Ovary (tissue), 9 donors: ENCODE results near the gene ELP5. TPM values are rescaled to one million over a fixed set of nuclear protein-coding genes. Genes with fewer than 3 reads are reported as not detected.

Experiments
- DNase-seq, 5 donors: peaks; one replicate each; pipeline ENCODE4 v3.0.0-alpha.2; 2019 to 2020
- H3K27ac ChIP-seq, 2 donors: fragments of 200-600 bp; one replicate each; pipeline versions ENCODE4 v1.5.1 to v1.8.0; 2019 to 2022
- H3K27me3 ChIP-seq: fragments of 200-600 bp; one replicate; pipeline ENCODE4 v1.8.0; 2022
- H3K36me3 ChIP-seq: fragments of 200-600 bp; sonication (generic); one replicate; pipeline ENCODE4 v1.5.1; 2019
- H3K4me1 ChIP-seq: one replicate; pipeline ENCODE4 v1.8.1; 2013; ENCODE audit warnings: mild to moderate bottlenecking, moderate library complexity; ENCODE audit not compliant: insufficient read depth
- H3K4me3 ChIP-seq: fragments of 200-600 bp; sonication (generic); one replicate; pipeline ENCODE4 v1.5.1; 2017
- H3K9me3 ChIP-seq, 2 donors: fragments of 200-600 bp in 1 of 2; sonication (generic) in 1 of 2; one replicate each; pipeline versions ENCODE4 v1.5.1 to v1.8.1; 2013 to 2019; ENCODE audit warnings: mild to moderate bottlenecking in 1 of 2, moderate library complexity in 1 of 2
- EP300 ChIP-seq: sonication (generic); formaldehyde crosslinking; IDR thresholded peaks from one replicate; pipeline ENCODE4 v1.6.1; 2017; ENCODE audit warnings: antibody characterized with exemption
- POLR2A ChIP-seq: fragments of 450-650 bp; IDR thresholded peaks from one replicate; pipeline ENCODE4 v1.6.1; 2017; ENCODE audit warnings: antibody characterized with exemption, mild to moderate bottlenecking, moderate library complexity
- WGBS, 3 donors: extraction: QIAGEN DNeasy Blood & Tissue Kit in 1 of 3; methylation state at CpG; one replicate each; pipeline versions ENCODE4 v1.1.5 to v1.1.7; 2013 to 2017; 5-methylcytosine and 5-hydroxymethylcytosine counted together
- intact Hi-C, 4 donors: fragments of 100-400 bp; cut with DNase I; formaldehyde crosslinking; loops; one replicate each; pipeline versions ENCODE4 v1.11.0 to v1.15.1; 2022 to 2023
- polyA plus RNA-seq, 2 donors: library from polyadenylated mRNA; stranded (reverse); fragments of 200-250 nt in 1 of 2; fragments of 350-450 nt in 1 of 2; fragmentation: Illumina TruSeq in 1 of 2; extraction: RNeasy Lipid Tissue Mini Kit (QIAGEN cat#74804) in 1 of 2; gene quantifications; one replicate each; pipeline ENCODE4 v1.2.3, GENCODE V29; 2013 to 2014
- total RNA-seq, 7 donors: library from RNA; depleted of rRNA in 2 of 7; stranded (reverse); fragments of >200 nt in 2 of 7; fragmentation: NEBNext Ultra II Directional in 3 of 7; extraction: Animal tissue kit (Norgen Biotek cat#: 25700) in 3 of 7; gene quantifications; one replicate each; pipeline versions ENCODE4 v1.1.0 to v1.2.4, GENCODE V29; 2016 to 2023
- TF ChIP-seq, protein P1 (sequence below), 3 donors: fragments of 450-650 bp in 2 of 3; fragments of 200-600 bp in 1 of 3; IDR thresholded peaks; one replicate each; pipeline versions ENCODE4 v1.5.1 to v1.8.0; 2016 to 2022; ENCODE audit warnings: antibody characterized with exemption in 3 of 3, mild to moderate bottlenecking in 1 of 3
- donor health status: DM: no; HTN: no; CAD: no; lungs with moderate emphysema.
- donor health status: DM: no; HTN: no; CAD: no.
- donor health status: Bipolar disorder and iron deficiency.
- donor health status: DM: yes; HTN: yes; CAD: no.
- donor health status: DM: no; HTN: no; CAD: no.
- donor health status: DM: yes; HTN: yes; CAD: no.

ELP5 gene
- total and polyA plus RNA-seq, 9 donors: 18.7 to 56.0 (median 40.6) TPM

DNA sequence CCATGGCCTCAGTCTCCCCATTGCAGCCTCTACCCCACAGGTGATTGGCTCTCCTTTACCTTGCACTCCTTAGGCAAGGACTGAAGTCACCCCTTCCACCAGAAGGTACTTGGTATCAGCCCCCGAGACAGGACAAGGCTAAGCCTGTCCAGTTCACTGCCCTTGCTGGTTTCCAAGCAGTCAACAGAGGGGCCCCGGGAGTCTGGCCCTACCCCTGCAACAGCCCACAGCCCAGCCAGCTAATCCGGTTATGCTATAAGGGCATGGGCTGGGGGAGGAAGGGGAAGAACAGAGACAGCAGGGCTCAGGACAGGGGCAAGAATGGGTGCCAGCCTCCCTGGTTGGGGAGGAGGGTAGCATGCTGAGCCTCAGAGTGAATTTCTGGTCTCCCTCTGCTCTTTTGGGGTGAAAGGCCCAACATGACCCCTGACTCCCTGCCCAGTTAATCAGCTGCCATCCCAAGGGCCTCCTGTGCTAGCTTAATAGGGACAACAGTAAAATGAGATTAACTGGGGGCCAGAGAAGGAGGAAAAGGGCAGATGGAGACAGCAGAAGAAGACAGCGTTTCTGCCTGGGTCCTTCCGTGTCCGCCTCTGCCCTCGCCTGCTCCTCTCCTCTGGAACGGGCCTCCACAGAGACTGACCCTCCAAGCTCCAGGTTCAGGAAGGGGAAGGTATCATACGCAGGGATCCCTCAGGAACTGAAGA lies 43.1 kb upstream of the ELP5 start:
- Histone ChIP-seq H3K36me3 (no peaks in the 10 kb centered on the region), H3K27me3 (no peaks in the 10 kb centered on the region)
- peak in 2 of 5 donors; percentile 31 to 36 for DNase-seq

DNA sequence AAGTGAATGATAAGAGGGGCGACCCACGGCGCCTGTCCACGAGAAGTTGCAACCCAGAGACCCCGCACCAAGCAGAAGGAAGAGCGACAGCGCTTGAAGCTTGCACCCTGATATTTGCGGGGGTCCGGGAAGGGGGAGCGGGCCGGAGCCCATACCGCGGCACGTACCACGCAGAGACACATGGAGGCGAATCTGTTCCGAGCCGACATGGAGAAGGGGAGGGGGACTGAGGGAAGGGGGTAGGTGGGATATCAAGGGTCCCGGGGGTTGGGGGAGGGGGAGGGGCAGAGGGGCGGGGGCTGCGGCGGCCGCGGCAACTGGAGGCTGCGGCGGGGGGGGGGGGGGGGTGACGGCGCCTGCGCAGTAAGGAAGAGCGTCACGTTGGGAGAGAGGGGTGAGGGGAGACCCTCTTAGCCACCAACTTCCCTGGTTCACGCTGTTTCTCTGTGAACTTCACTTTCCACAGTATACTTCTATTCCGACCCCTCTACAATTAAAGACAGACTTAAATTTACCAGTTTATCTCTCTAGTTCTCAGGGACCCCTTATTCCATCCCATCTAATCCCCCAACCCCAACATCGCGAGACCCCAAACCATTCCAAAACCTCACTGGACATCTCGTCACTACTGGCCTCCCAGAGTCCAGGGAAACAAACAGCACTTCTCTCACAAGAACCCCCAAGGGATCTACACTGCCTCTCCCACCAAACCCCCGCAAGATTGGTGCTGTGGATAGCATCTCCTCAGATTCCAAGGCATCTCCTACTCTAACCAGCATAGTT lies 40.3 kb upstream of the ELP5 start:
- Histone ChIP-seq H3K36me3 (no peaks in the 10 kb centered on the region), H3K4me3 (no peak overlapping the region), H3K9me3 (no peaks in the 10 kb centered on the region), H3K4me1 (peaks cover 14% of the 10 kb centered on the region), H3K27me3 (no peaks in the 10 kb centered on the region), H3K27ac (no peak overlapping the region)
- intact Hi-C loops: no loop called here
- peak in 2 of 5 donors; percentile 35 to 42 for DNase-seq
- TF ChIP-seq, protein P1, sequence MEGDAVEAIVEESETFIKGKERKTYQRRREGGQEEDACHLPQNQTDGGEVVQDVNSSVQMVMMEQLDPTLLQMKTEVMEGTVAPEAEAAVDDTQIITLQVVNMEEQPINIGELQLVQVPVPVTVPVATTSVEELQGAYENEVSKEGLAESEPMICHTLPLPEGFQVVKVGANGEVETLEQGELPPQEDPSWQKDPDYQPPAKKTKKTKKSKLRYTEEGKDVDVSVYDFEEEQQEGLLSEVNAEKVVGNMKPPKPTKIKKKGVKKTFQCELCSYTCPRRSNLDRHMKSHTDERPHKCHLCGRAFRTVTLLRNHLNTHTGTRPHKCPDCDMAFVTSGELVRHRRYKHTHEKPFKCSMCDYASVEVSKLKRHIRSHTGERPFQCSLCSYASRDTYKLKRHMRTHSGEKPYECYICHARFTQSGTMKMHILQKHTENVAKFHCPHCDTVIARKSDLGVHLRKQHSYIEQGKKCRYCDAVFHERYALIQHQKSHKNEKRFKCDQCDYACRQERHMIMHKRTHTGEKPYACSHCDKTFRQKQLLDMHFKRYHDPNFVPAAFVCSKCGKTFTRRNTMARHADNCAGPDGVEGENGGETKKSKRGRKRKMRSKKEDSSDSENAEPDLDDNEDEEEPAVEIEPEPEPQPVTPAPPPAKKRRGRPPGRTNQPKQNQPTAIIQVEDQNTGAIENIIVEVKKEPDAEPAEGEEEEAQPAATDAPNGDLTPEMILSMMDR (IDR thresholded peaks at IDR 0.05): no peak
- TF ChIP-seq EP300 (no peak), POLR2A (no peak)
- WGBS, 3 donors: 11 to 23% (median 18%) methylated on average over 32 to 37 of the region's 37 CpGs

More for the DNA sequence above, 43.1 kb upstream of the ELP5 start:
- H3K4me3 ChIP-seq: no peak overlapping the region
- WGBS, 3 donors: 77 to 85% (median 82%) methylated on average over 9 of the region's 9 CpGs
- H3K9me3 ChIP-seq: no peaks in the 10 kb centered on the region
- TF ChIP-seq, protein P1 (IDR thresholded peaks at IDR 0.05): no peak
- no peak overlapping the region for H3K27ac ChIP-seq
- intact Hi-C loops: no loop called here
- H3K4me1 ChIP-seq: peaks cover 15% of the 10 kb centered on the region

DNA sequence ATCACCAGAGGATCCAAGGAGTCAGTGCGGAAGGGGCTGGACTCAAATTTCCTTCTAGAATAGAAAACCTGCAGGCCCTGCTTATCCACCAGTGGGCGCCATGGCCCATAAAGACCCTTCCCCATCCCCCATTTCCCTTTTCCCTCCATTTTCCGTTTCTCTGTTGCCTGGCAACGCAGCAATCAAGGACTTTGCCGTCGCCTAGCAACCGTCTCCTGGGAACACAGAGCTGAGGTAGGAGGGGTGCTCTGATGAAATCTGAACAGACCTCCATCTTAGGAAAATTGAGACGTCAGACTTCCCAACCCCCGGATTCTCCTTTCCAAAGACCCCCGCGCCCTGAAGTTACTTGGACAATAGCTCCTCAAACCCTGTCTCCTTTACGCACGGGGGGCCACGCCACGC lies 38.1 kb upstream of the ELP5 start:
- H3K9me3 ChIP-seq: no peaks in the 10 kb centered on the region
- DNase-seq: peak in 3 of 5 donors; percentile 75 to 93 (median 85)
- WGBS, 3 donors: 4 to 5% (median 4%) methylated on average over 15 of the region's 15 CpGs
- no peaks in the 10 kb centered on the region for H3K27me3 ChIP-seq
- TF ChIP-seq POLR2A (peak; percentile 28), EP300 (no peak)
- TF ChIP-seq, protein P1 (IDR thresholded peaks at IDR 0.05): peak in 1 of 3 donors; percentile 43
- intact Hi-C loops: no loop called here
- H3K36me3 ChIP-seq: no peaks in the 10 kb centered on the region
- H3K27ac ChIP-seq: peak overlapping the region in 1 of 2 donors; percentile 54
- H3K4me3 ChIP-seq: peak overlapping the region; percentile 56
- H3K4me1 ChIP-seq: peaks cover 16% of the 10 kb centered on the region

DNA sequence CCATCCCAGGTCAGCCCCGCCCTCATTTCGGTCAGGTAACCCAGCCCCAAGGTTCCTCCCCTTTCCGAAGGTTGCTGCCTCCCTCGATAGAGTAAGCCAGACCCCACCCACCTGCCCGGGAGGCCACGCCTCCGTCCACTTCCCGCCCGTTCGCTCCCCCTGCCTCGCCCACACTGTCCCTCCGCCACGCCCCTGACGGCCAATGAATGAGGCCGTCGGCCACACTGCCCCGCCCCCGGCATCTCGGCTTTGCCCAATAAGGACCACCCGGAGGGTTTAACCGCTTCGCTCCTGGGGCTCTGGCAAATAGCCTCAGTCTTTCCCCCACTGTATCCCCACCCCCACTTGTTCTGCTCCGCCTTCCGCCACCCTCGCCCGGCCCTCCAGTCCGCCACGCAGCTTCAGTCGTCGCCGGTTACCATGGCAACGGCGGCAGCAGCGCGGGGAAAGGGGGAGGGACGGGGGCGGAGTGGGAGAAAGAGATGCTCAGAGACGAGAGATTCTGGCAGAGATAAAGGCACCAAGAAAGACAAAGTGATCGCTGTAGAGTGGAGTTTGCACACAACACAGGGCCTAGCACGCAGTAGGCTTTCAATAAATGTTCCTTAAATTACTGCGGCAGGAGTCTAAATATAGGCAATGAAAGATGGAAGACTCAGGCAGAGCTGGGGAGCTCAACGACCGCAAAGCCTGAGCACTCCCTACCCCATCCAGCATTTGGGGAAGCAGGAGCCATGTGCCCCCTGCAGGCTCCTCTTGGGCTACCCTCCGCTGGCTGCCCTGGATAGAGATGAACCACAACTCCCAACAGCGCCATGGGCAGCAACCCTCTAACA lies 37.5 kb upstream of the ELP5 start:
- intact Hi-C loops: no loop called here
- Histone ChIP-seq H3K4me3 (peak overlapping the region; percentile 56), H3K27me3 (no peaks in the 10 kb centered on the region), H3K27ac (peak overlapping the region in 1 of 2 donors; percentile 54), H3K4me1 (peaks cover 20% of the 10 kb centered on the region), H3K36me3 (no peaks in the 10 kb centered on the region), H3K9me3 (no peaks in the 10 kb centered on the region)
- 0 to 1% (median 1%) methylated on average over 40 to 45 of the region's 45 CpGs for WGBS, 3 donors
- no peak for TF ChIP-seq POLR2A
- peak; percentile 14 for TF ChIP-seq EP300
- TF ChIP-seq, protein P1 (IDR thresholded peaks at IDR 0.05): peak in 2 of 3 donors; percentile 53 to 57
- DNase-seq: peak; percentile 98 to 99 (median 99)
